ENCODE measurements around the gene MRPL46.
A peak's percentile ranks its signal among the peaks of the same experiment; 100 is the strongest.

The MRPL46 gene

GRCh38 chr15:88491158-88491557 is 24.0 kb upstream of the MRPL46 start:
- TF ChIP-seq POLR2AphosphoS5 (IDR thresholded peaks at IDR 0.05; ENCODE audit: low read depth, low read length) (no peak), REST (IDR thresholded peaks at IDR 0.05; ENCODE audit: insufficient read depth in 1 of 2, low read depth in 2 of 2, low read length in 2 of 2) (no peak), TAF1 (IDR thresholded peaks at IDR 0.05; ENCODE audit: borderline replicate concordance, insufficient read depth, low read length) (no peak), FOXP2 (optimal IDR thresholded peaks at IDR 0.05; ENCODE audit: borderline replicate concordance, extremely low read depth, extremely low read length, insufficient read depth) (no peak), SIN3A (IDR thresholded peaks at IDR 0.05; ENCODE audit: borderline replicate concordance, insufficient read depth, low read length) (no peak)

GRCh38 chr15:88490036-88490435 is 22.8 kb upstream of the MRPL46 start:
- TF ChIP-seq POLR2AphosphoS5 (IDR thresholded peaks at IDR 0.05; ENCODE audit: low read depth, low read length) = no peak
- TF ChIP-seq SIN3A (IDR thresholded peaks at IDR 0.05; ENCODE audit: borderline replicate concordance, insufficient read depth, low read length) = no peak
- TF ChIP-seq FOXP2 (optimal IDR thresholded peaks at IDR 0.05; ENCODE audit: borderline replicate concordance, extremely low read depth, extremely low read length, insufficient read depth) = no peak
- no peak for TF ChIP-seq REST (IDR thresholded peaks at IDR 0.05; ENCODE audit: insufficient read depth in 1 of 2, low read depth in 2 of 2, low read length in 2 of 2)
- TF ChIP-seq TAF1 (IDR thresholded peaks at IDR 0.05; ENCODE audit: borderline replicate concordance, insufficient read depth, low read length) = no peak

DNA sequence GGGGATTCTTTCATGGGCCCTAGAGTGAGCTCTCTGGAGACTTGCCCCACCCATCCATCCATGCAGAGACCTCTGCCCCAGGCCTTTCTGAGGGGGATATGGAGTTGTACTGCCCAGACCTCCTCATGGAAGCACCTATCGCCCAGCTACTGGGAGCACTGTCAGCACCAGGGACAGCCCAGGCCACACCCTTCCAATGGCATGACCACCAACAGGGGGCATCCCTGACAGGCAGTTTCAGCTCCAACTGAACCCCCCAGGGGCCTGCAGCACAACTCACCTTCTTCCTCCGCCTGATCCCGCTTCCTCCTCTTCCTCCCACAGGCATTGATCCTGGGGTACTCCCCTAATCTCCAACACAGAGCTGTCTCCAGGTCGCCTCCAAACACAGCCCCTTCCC is 22.1 kb upstream of the MRPL46 start:
- TF ChIP-seq TAF1 (IDR thresholded peaks at IDR 0.05; ENCODE audit: borderline replicate concordance, insufficient read depth, low read length) (no peak), REST (IDR thresholded peaks at IDR 0.05; ENCODE audit: insufficient read depth in 1 of 2, low read depth in 2 of 2, low read length in 2 of 2) (peak; percentile 58 to 82; a peak in 3 of 4 replicates)

GRCh38 chr15:88487796-88488523 is 20.8 kb upstream of the MRPL46 start:
- no peak for TF ChIP-seq REST (IDR thresholded peaks at IDR 0.05; ENCODE audit: insufficient read depth in 1 of 2, low read depth in 2 of 2, low read length in 2 of 2)
- TF ChIP-seq FOXP2 (optimal IDR thresholded peaks at IDR 0.05; ENCODE audit: borderline replicate concordance, extremely low read depth, extremely low read length, insufficient read depth) = no peak
- no peak for TF ChIP-seq POLR2AphosphoS5 (IDR thresholded peaks at IDR 0.05; ENCODE audit: low read depth, low read length)
- TF ChIP-seq SIN3A (IDR thresholded peaks at IDR 0.05; ENCODE audit: borderline replicate concordance, insufficient read depth, low read length) = no peak
- no peak for TF ChIP-seq TAF1 (IDR thresholded peaks at IDR 0.05; ENCODE audit: borderline replicate concordance, insufficient read depth, low read length)

Data from PFSK-1 (cell line).